GM19023 (cell line): ENCODE results near the gene MARK3.
A peak's percentile ranks its signal among the peaks of the same experiment; 100 is the strongest.
"Not testable (repeated sequence)": the region's sequence is repeated elsewhere in the genome, so short reads cannot be mapped to it uniquely, and the experiment has no call there.

ENCODE experiments used
- ATAC-seq: cut with Tn5 transposase; IDR thresholded peaks from one replicate; pipeline ENCODE4 v1.9.1; 2021; ENCODE audit warnings: mild to moderate bottlenecking, moderate library complexity; ENCODE audit not compliant: unreplicated experiment

MARK3 gene

DNA sequence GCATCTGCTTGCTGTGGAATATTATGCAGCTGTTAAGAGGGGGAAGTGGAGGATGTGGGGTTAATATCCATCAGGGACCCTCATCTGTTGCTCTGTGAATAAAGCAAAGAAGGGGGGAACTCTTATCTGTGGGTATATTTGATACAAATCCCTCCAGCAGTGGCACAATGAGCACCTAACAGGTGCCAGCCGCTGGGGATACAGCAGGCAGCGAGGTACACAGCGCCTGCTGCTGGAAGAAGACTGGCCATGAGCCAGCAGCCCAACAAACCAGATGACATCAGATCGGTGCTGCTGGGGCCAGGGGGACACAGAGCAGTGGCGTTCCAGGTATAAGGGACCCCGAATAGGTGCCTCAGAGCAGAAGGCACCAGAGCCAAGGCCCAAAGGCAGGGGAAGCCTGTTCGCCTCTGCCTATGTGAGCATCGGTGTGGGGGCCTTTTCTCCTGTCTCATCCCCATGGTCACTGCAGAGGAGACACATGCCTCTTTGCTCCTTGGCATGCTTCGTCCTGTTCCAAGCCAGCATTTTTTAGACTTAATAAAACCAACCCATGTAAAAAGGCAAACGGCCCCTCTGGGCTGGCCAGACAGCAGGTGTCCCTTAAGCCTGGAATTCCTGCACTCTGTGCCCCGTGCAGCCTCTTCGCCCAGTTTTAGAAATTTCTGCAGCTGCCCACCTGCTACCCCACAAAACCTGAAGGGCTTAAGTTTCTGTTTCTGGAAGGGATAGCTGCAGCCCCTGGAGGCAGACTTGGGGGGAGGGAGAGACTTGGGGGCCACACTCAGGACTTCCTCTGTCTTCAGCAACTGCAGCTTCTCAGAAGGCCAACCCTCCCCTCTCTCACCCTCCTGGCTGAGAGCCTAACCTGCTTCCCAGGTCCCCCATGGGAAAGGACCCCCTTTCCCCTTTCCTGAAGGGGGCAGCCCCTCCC lies 139.1 kb downstream of the MARK3 start:
- ATAC-seq = no peak

GRCh38 chr14:103525430-103526246 lies 140.4 kb downstream of the MARK3 start:
- not testable (repeated sequence) for ATAC-seq

GRCh38 chr14:103526247-103526913 lies 141.2 kb downstream of the MARK3 start:
- no peak for ATAC-seq

GRCh38 chr14:103526914-103527248 lies 141.7 kb downstream of the MARK3 start:
- no peak for ATAC-seq

GRCh38 chr14:103527408-103528145 lies 142.4 kb downstream of the MARK3 start:
- peak; percentile 51 for ATAC-seq

- ATAC-seq = no peak
Observed at GRCh38 chr14:103528146-103528586, 143.0 kb downstream of the MARK3 start.

DNA sequence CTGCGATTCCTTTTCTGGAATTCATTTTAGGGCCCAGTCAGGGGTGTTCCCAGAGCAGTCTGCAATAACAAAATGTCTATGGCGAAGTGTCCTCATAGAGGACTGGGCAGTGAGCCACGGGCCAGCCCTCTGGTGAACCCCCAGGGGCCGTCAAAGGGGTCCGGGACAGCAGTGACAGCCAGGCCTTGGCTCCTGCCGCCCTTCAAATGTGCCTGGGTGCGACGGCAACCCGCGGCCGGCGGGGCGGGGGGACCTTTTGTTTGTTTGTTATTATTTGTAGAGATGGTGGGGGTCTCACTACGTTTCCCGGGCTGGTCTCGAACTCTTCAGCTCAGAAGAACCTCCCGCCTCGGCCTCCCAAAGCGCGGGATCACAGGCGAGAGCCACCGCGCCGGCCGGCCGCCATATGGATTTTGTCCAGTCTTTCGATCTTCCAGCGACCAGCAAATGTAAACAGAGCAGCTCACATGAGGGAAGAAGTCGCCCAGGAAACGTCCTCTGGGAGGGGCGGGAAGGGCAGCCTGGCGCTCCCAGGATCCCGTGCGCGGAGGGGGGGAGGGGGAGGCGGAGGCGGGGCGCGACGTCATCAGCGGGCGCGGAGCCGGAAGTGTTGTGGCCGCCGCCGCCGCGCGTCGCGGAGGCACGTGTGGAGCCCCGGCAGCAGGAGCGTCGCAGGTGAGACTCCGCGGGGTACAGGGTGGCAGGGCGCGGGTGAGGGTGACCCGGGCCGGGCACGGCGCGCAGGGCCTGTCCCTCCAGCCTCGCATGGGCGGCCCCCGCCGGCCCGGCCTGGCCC lies 143.6 kb downstream of the MARK3 start, which contains the start of gene TRMT61A:
Gene TRMT61A, plus strand, starts transcription at position 610 of the 796 bp plus-strand sequence. CDS start 783 bp downstream, outside the sequence.
- ATAC-seq = peak; percentile 45

DNA sequence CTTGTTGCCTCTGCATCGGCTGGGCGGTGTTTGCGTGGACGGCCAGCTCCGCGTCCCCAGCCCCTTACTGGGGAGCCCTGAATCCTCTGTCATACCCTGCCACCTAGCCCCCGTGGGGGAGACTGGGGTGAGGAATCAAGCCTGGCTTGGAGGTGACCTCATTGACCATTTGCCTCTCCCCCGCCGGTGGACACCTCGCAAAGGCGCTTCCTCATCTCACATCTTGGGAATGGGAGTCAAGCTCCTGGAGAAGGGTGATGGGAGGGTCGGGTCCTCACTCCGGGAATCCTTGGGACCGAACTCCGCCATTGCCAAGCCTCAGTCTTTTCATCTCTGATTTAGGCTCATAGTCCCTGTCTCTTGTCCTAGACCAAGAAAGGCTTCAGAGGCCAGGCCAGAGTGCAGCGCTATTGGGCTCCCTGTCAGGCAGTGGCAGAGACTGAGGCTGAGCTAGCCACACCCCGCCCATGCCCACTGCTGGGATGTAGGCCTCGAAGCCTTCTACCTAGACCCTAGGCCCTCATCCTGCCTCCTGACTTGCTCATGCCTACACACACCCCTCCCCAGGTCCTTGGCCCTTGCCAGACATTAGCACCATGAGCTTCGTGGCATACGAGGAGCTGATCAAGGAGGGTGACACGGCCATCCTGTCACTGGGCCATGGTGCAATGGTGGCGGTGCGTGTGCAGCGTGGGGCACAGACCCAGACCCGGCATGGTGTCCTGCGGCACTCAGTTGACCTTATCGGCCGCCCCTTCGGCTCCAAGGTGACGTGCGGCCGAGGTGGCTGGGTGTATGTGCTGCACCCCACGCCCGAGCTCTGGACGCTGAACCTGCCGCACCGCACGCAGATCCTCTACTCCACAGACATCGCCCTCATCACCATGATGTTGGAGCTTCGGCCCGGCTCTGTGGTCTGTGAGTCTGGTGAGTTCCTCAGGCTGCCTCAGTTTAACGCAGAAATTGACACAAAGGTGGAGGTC lies 144.5 kb downstream of the MARK3 start:
- no peak for ATAC-seq

- no peak for ATAC-seq
Observed at GRCh38 chr14:103530390-103530789, 145.2 kb downstream of the MARK3 start.

DNA sequence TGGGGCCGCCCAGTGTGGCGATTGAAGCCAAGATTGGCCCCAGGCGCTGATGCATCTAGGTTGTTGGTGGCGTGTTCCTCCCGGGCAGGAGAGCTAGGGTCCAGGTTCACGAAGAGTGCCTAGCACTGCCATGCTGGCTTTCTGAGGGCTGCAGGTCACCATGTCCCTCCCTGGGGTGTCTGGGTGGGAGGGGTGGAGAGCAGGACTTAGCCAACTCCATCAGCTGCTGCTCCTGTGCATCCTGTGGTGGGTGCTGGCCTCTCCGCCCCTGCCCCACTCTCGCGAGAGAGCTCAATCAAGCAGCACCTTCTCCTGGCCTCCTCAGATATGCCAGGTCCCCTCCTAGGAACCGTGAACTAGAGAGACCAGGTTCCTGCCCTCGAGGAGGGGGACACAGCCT lies 145.6 kb downstream of the MARK3 start:
- no peak for ATAC-seq

DNA sequence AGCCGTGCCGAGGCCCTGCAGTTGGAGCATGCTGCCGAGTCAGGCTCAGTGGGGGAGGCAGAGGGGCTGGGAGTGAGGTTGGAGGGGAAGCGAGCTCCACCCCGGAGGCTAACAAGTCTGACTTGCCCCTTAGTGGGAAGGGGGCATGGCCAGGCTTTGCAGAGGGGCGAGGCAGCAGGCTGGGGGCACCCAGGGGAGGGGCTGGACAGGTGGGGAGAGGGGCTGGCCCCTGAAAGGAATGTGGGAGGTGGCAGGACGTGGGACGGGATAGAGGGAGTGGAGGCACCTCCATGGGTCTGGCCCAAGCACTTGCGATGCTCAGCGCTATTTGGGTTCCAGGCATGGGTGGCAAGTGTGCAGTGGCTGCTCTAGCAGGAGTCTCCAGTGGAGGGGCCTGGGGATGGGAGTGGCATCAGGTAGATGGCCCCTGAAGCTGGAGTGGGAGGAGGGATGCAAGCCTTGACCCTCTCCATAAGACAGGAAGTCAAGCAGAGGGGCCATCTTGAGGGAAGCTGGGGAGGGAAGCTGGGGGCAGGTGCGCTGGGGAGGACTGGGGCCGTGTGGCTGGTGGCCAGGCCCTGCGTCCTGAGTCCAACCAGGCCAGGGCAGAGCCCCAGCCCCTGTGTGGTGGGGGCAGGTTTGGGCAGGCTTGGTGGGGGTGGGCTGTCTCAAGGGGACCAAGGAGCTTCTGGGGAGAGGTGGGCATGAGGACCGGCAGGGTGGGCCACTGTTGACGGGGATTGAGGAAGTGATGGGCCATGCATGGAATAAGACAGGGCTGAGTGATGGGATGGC lies 146.4 kb downstream of the MARK3 start:
- no peak for ATAC-seq

DNA sequence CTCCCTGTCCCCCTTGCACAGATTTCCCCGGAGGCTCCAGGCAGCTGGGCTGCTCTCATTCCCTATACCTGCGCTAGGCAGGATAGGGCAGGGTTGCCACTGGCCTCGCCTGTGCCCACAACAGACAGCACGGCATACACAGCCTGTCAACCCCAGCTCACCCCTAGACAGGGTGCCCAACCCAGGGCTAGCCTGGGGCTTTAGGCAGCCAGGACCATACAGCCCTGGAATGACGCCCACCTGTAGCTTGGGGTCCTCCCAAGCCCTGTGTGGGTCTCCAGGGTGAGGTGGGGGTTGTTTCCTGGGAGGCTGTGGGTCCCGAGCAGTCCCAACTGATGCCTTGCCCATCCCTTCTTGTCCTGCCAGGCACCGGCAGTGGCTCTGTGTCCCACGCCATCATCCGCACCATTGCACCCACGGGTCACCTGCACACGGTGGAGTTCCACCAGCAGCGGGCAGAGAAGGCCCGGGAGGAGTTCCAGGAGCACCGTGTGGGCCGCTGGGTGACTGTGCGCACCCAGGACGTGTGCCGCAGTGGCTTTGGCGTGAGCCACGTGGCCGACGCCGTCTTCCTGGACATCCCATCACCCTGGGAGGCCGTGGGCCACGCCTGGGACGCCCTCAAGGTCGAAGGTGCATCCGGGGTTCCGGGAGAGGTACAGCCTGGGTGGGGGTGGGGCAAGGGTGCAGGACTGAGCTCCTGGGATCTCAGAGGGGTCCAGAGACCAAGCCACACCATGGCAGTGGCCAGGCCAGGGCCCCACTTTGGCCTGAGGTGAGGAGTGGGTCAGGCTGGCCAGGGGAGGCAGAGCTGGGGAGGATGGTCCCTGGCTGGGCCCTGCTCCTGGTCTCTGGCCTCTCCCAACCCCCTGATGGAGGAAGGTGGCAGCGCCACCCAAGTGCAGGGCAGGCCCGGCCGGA lies 147.3 kb downstream of the MARK3 start:
- ATAC-seq = no peak

GRCh38 chr14:103533137-103533998 lies 148.2 kb downstream of the MARK3 start:
- ATAC-seq = no peak

DNA sequence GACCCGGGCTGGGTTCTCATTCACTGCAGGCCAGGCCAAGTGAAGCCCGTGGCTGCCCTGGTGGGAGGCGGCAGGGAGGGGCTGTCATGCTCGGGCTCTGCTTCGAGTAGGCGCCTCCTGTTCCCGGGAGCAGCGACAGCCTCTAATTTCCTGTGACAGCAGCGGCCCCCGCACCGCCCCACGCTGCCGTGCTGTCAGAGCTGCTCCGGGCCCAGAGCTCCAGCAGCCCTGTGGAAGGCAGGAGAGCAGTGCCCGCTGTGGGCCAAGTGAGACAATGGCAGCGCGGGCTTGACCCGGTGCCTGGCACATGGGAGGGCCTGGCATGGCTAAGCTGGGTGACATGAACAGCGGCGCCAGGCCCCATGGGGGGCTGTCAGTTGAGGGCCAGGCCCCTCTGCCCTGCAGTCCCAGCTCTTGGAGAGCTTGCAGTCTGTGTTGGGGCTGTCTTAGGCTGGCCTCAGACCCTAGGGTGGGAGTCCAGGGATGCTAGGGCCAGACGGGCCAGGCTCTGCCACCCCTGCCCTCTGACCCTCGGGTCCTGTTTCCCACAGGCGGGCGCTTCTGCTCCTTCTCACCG lies 148.9 kb downstream of the MARK3 start:
- ATAC-seq = no peak

DNA sequence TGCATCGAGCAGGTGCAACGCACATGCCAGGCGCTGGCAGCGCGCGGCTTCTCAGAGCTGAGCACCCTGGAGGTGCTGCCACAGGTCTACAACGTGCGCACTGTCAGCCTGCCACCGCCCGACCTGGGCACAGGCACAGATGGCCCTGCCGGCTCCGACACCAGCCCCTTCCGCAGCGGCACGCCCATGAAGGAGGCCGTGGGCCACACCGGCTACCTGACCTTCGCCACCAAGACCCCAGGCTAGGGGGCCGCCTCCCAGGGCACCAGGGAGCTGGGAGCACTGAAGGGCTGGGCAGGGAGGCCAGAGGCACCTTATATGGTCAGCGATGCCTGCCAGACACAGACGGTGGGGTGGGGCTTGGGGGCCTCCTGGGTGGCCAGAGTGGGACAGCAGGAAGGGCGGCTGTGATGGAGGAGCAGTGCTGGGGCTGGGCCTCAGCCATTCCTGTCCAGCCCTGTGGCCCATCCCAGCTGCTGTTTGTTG lies 149.4 kb downstream of the MARK3 start:
- no peak for ATAC-seq
